Prostate gland (tissue), 2 donors: ENCODE data around the gene KRT35.

Source experiments
- POLR2A ChIP-seq: fragments of 450-650 bp; IDR thresholded peaks from one replicate; pipeline ENCODE4 v1.6.1; 2016; ENCODE audit warnings: antibody characterized with exemption, mild to moderate bottlenecking
- POLR2AphosphoS5 ChIP-seq: sonication (generic); formaldehyde crosslinking; IDR thresholded peaks from one replicate; pipeline ENCODE4 v1.6.1; 2017; ENCODE audit warnings: antibody characterized with exemption
- TF ChIP-seq, protein P1 (sequence below), 4 experiments: fragments of 200-600 bp in 2 of 4; fragments of 450-650 bp in 2 of 4; sonication (generic) in 2 of 4; IDR thresholded peaks; 1 replicate in 3 of 4; 2 replicates in 1 of 4; pipeline ENCODE4 v1.5.1; 2016 to 2019; ENCODE audit warnings: antibody characterized with exemption in 4 of 4, mild to moderate bottlenecking in 2 of 4, moderate library complexity in 2 of 4

DNA sequence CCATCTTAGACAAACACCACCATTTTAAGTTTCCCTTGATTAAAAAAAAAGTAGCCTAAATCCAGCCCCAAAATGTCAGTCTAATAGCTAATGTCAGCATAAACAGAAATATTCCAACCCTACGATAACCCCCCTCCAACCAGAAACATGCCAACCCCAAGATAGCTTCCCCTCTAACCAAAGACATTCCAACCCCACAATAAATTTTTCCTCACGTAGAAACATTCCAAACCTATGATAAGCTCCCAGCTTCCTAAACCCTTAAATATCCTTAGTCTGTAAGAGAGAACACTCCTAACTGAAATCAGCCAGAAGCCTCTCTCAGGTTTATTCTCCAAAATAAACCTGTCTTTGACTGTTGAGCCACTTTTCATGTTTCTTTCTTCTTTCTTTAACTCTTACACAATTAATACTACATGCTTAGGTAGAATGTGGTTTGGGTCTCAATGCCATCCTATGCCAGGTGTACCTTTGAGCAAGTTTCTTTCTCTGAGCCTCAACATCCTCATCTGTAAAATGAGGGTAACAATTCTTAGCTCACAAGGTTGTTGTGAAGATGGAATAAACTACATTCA lies 29.7 kb downstream of the KRT35 start:
- no peak for TF ChIP-seq POLR2A
- TF ChIP-seq, protein P1, sequence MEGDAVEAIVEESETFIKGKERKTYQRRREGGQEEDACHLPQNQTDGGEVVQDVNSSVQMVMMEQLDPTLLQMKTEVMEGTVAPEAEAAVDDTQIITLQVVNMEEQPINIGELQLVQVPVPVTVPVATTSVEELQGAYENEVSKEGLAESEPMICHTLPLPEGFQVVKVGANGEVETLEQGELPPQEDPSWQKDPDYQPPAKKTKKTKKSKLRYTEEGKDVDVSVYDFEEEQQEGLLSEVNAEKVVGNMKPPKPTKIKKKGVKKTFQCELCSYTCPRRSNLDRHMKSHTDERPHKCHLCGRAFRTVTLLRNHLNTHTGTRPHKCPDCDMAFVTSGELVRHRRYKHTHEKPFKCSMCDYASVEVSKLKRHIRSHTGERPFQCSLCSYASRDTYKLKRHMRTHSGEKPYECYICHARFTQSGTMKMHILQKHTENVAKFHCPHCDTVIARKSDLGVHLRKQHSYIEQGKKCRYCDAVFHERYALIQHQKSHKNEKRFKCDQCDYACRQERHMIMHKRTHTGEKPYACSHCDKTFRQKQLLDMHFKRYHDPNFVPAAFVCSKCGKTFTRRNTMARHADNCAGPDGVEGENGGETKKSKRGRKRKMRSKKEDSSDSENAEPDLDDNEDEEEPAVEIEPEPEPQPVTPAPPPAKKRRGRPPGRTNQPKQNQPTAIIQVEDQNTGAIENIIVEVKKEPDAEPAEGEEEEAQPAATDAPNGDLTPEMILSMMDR (IDR thresholded peaks at IDR 0.05): no peak
- no peak for TF ChIP-seq POLR2AphosphoS5
